HEK293T (cell line): Measurements from ENCODE around the gene ATF3.

Source experiments
- ARNT ChIP-seq: fragments of 450-650 bp; IDR thresholded peaks from 2 replicates; pipeline ENCODE4 v1.6.1; 2017; ENCODE audit warnings: mild to moderate bottlenecking
- BHLHE40 ChIP-seq: fragments of 450-650 bp; IDR thresholded peaks from 2 replicates; pipeline ENCODE4 v1.6.1; 2016; ENCODE audit warnings: mild to moderate bottlenecking, moderate library complexity, borderline replicate concordance
- ELF4 ChIP-seq: fragments of 450-650 bp; IDR thresholded peaks from 2 replicates; pipeline ENCODE4 v1.6.1; 2017; ENCODE audit warnings: antibody characterized with exemption
- FOXA1 ChIP-seq: fragments of 450-650 bp; IDR thresholded peaks from 2 replicates; pipeline ENCODE4 v1.6.1; 2016; ENCODE audit warnings: mild to moderate bottlenecking
- FOXK2 ChIP-seq: fragments of 450-650 bp; IDR thresholded peaks from 2 replicates; pipeline ENCODE4 v1.6.1; 2016; ENCODE audit warnings: mild to moderate bottlenecking
- FOXM1 ChIP-seq: fragments of 450-650 bp; IDR thresholded peaks from 2 replicates; pipeline ENCODE4 v1.6.1; 2017; ENCODE audit warnings: mild to moderate bottlenecking, borderline replicate concordance
- HDGF ChIP-seq: fragments of 450-650 bp; IDR thresholded peaks from 2 replicates; pipeline ENCODE4 v1.6.1; 2017; ENCODE audit warnings: antibody characterized with exemption, borderline replicate concordance
- L3MBTL2 ChIP-seq: fragments of 450-650 bp; conservative IDR thresholded peaks from 2 replicates; pipeline ENCODE4 v1.6.1; 2016; ENCODE audit warnings: mild to moderate bottlenecking
- NFRKB ChIP-seq: fragments of 450-650 bp; IDR thresholded peaks from 2 replicates; pipeline ENCODE4 v1.6.1; 2016; ENCODE audit warnings: mild to moderate bottlenecking, moderate library complexity
- SP1 ChIP-seq: fragments of 450-650 bp; IDR thresholded peaks from 2 replicates; pipeline ENCODE4 v1.6.1; 2017
- SUZ12 ChIP-seq: fragments of 450-650 bp; IDR thresholded peaks from 2 replicates; pipeline ENCODE4 v1.6.1; 2016; ENCODE audit warnings: mild to moderate bottlenecking
- TARDBP ChIP-seq: fragments of 450-650 bp; IDR thresholded peaks from 2 replicates; pipeline ENCODE4 v1.6.1; 2016

- TF ChIP-seq TARDBP = no peak
- no peak for TF ChIP-seq ARNT
- no peak for TF ChIP-seq FOXK2
- TF ChIP-seq FOXA1 = no peak
- TF ChIP-seq BHLHE40 = no peak
- TF ChIP-seq HDGF = no peak
- TF ChIP-seq FOXM1 = no peak
- TF ChIP-seq SUZ12 = no peak
- TF ChIP-seq NFRKB = no peak
- TF ChIP-seq L3MBTL2 = no peak
- TF ChIP-seq SP1 = no peak
- TF ChIP-seq ELF4 = no peak; the same call in 1 of the 2 replicates
Observed at GRCh38 chr1:212611000-212611948, 2.7 kb downstream of the ATF3 start.
